Endothelial cell of umbilical vein (primary cell): Measurements from ENCODE around the gene PLEKHG1. TPM values are rescaled to one million over a fixed set of nuclear protein-coding genes. Genes with fewer than 3 reads are reported as not detected.

Experiments
- BruUV-seq: library from RNA; stranded (reverse); fragments of 400-500 nt; replicated peaks from 2 replicates; lab custom pipeline; 2021; lab: Mats Ljungman, UMichigan
- CTCF ChIA-PET: fragments of 300-600, 350-600 bp; sonication (Branson Sonifier 250); formaldehyde crosslinking; loops from one replicate; lab custom pipeline; 2021; ENCODE audit warnings: antibody characterized with exemption, inconsistent platforms; lab: Charles Lee
- POLR2A ChIA-PET: fragments of 300-600, 350-600 bp; sonication (Branson Sonifier 250); formaldehyde crosslinking; loops from one replicate; lab custom pipeline; 2021; ENCODE audit warnings: antibody characterized with exemption, inconsistent platforms; lab: Charles Lee
- DNase-seq: peaks from one replicate; pipeline ENCODE4 v3.0.0-alpha.2; 2011; ENCODE audit warnings: low read depth, low spot score
- FAIRE-seq: peaks from 2 replicates; lab custom pipeline; 2011; peaks lifted over from hg19 to GRCh38; lab: Jason Lieb, UNC
- H2AFZ ChIP-seq: 2 replicates; pipeline ENCODE4 v1.6.0; 2012; ENCODE audit warnings: low read depth, low read length, control low read depth, inconsistent platforms
- H3K27ac ChIP-seq: 2 replicates; pipeline ENCODE4 v1.5.1; 2011; ENCODE audit warnings: low read depth, mild to moderate bottlenecking, control low read depth, low read length, moderate library complexity; ENCODE audit not compliant: insufficient read depth
- H3K27me3 ChIP-seq, 2 experiments: 2 replicates each; pipeline versions ENCODE4 v1.6.0 to v1.6.1; 2011; ENCODE audit warnings: low read length in 2 of 2, mixed read lengths in 1 of 2; ENCODE audit not compliant: control insufficient read depth in 2 of 2, insufficient read depth in 2 of 2
- H3K36me3 ChIP-seq, 2 experiments: 2 replicates in 1 of 2; 3 replicates in 1 of 2; pipeline ENCODE4 v1.5.1; 2011; ENCODE audit warnings: low read length in 2 of 2, mild to moderate bottlenecking in 1 of 2, moderate library complexity in 1 of 2; ENCODE audit not compliant: control insufficient read depth in 2 of 2, insufficient read depth in 2 of 2; ENCODE audit errors: extremely low read depth in 1 of 2
- H3K4me1 ChIP-seq: 3 replicates; pipeline ENCODE4 v1.5.1; 2011; ENCODE audit warnings: mild to moderate bottlenecking, low read length; ENCODE audit not compliant: control insufficient read depth, insufficient read depth; ENCODE audit errors: extremely low read depth
- H3K4me2 ChIP-seq: 2 replicates; pipeline ENCODE4 v1.6.1; 2011; ENCODE audit warnings: low read length, control low read depth, mixed read lengths; ENCODE audit not compliant: insufficient read depth
- H3K4me3 ChIP-seq, 3 experiments: fragments of 200-600 bp in 1 of 3; sonication (generic), shearing (Covaris generic) in 1 of 3; replicated peaks in 1 of 3; 2 replicates each; pipeline ENCODE4 v1.5.1; 2011 to 2016; ENCODE audit warnings: control low read depth in 3 of 3, low read length in 3 of 3, mild to moderate bottlenecking in 2 of 3, inconsistent platforms in 1 of 3, low read depth in 1 of 3, moderate library complexity in 1 of 3; ENCODE audit not compliant: insufficient read depth in 1 of 3
- H3K79me2 ChIP-seq: 2 replicates; pipeline ENCODE4 v1.6.0; 2012; ENCODE audit warnings: low read length, inconsistent platforms; ENCODE audit not compliant: control insufficient read depth, insufficient read depth
- H3K9ac ChIP-seq: replicated peaks from 2 replicates; pipeline ENCODE3; 2011; ENCODE audit warnings: low read length, control low read depth; ENCODE audit not compliant: insufficient read depth; ENCODE audit errors: extremely low read depth
- H3K9me1 ChIP-seq: replicated peaks from 3 replicates; pipeline ENCODE4 v1.6.0; 2011; ENCODE audit warnings: mild to moderate bottlenecking, low read length; ENCODE audit not compliant: control insufficient read depth, insufficient read depth; ENCODE audit errors: extremely low read depth
- H3K9me3 ChIP-seq: replicated peaks from 2 replicates; pipeline ENCODE4 v1.5.1; 2012; ENCODE audit warnings: low read length, inconsistent platforms; ENCODE audit not compliant: control insufficient read depth, insufficient read depth
- H4K20me1 ChIP-seq: replicated peaks from 2 replicates; pipeline ENCODE3; 2011; ENCODE audit warnings: mild to moderate bottlenecking, low read length; ENCODE audit not compliant: control insufficient read depth, insufficient read depth; ENCODE audit errors: extremely low read depth
- EZH2 ChIP-seq: IDR thresholded peaks from 2 replicates; pipeline ENCODE4 v1.6.1; 2012; ENCODE audit warnings: borderline replicate concordance, low read depth, mild to moderate bottlenecking, moderate library complexity, low read length, inconsistent platforms; ENCODE audit not compliant: severe bottlenecking
- FOS ChIP-seq: IDR thresholded peaks from 2 replicates; pipeline ENCODE4 v1.6.1; 2011; ENCODE audit warnings: mild to moderate bottlenecking, low read length, moderate library complexity, borderline replicate concordance; ENCODE audit not compliant: insufficient read depth
- JUN ChIP-seq: IDR thresholded peaks from 2 replicates; pipeline ENCODE4 v1.6.1; 2011; ENCODE audit warnings: borderline replicate concordance, low read depth; ENCODE audit not compliant: insufficient read length, insufficient read depth
- MYC ChIP-seq: IDR thresholded peaks from one replicate; pipeline ENCODE4 v1.6.1; 2011; ENCODE audit warnings: mild to moderate bottlenecking, low read depth, low read length
- POLR2A ChIP-seq: IDR thresholded peaks from 2 replicates; pipeline ENCODE4 v1.6.1; 2012; ENCODE audit warnings: low read depth, mild to moderate bottlenecking, control low read depth, low read length
- POLR2AphosphoS5 ChIP-seq: IDR thresholded peaks from 2 replicates; pipeline ENCODE4 v1.6.1; 2012; ENCODE audit warnings: low read depth, mild to moderate bottlenecking, control low read depth, low read length, moderate library complexity; ENCODE audit not compliant: insufficient read depth
- dilution Hi-C: fragments of 300-500 bp; cut with MboI; formaldehyde crosslinking; loops from one replicate; pipeline ENCODE4 v1.15.0; 2019; ENCODE audit warnings: low sequenced_read_pairs; ENCODE audit not compliant: extremely low pct_ligation_motif_present
- intact Hi-C: fragments of 100-400 bp; cut with micrococcal nuclease; formaldehyde crosslinking; loops from one replicate; pipeline ENCODE4 v1.10.0; 2022
- polyA plus RNA-seq, 4 experiments: library from polyadenylated mRNA; depleted of rRNA in 3 of 4; stranded (reverse) in 3 of 4; unstranded in 1 of 4; fragments of >200 nt; gene quantifications; 2 replicates each; pipeline versions ENCODE4 v1.2.1 to v1.2.3, GENCODE V29; 2011 to 2012; ENCODE audit warnings: missing spikeins in 1 of 4
- total RNA-seq: library from RNA; stranded (reverse); gene quantifications from 2 replicates; pipeline ENCODE4 v1.2.3, GENCODE V29; 2021
- TF ChIP-seq, protein P1 (sequence below): IDR thresholded peaks from 2 replicates; pipeline ENCODE4 v1.6.1; 2011; ENCODE audit not compliant: insufficient read depth, insufficient read length

Gene PLEKHG1
- total and polyA plus RNA-seq, 2 donors (not counting 3 experiments of a cell fraction or from before 2014, with no cell fraction given), result 8.8 to 62.5 TPM

DNA sequence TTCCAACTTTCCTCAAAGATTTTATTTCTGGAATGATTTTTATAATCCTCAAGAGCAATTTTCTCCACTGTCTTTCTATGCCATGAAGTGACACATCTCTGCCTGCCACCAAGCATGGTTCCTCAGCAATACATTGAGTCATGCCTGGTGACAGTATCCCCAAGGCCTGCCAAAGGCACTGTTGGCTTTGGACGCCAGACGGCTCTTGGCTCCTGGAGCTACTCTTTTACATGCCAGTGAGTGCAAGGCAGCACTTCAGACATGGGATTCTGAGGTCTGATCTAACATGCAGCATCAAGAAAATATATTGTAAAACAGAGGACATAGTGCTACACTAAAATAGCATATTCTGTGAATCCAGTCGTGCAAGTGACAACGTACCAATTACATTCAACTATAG lies 20.1 kb upstream of the PLEKHG1 start:
- no TSS peak for BruUV-seq
- dilution Hi-C loops (no loop called here), intact Hi-C loops (no loop called here)
- Histone ChIP-seq H3K79me2 (no peaks in the 10 kb centered on the region), H4K20me1 (no peaks in the 10 kb centered on the region), H3K9me3 (no peaks in the 10 kb centered on the region), H2AFZ (no peak overlapping the region), H3K4me1 (no peaks in the 10 kb centered on the region), H3K36me3 (no peaks in the 10 kb centered on the region), H3K4me2 (no peak overlapping the region), H3K9ac (no peak overlapping the region), H3K27ac (no peak overlapping the region), H3K27me3 (no peaks in the 10 kb centered on the region), H3K9me1 (no peaks in the 10 kb centered on the region), H3K4me3 (no peak overlapping the region)
- TF ChIP-seq POLR2A (no peak), EZH2 (no peak), FOS (no peak), MYC (no peak), POLR2AphosphoS5 (no peak)
- TF ChIP-seq, protein P1, sequence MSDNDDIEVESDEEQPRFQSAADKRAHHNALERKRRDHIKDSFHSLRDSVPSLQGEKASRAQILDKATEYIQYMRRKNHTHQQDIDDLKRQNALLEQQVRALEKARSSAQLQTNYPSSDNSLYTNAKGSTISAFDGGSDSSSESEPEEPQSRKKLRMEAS, result no peak
- CTCF ChIA-PET, result interaction anchor here (1.2 kb wide), 2 partner anchors 9 to 18 kb away, joined by 3 read pairs; no protein-coding TSS in a partner anchor
- FAIRE-seq, result no peak
- DNase-seq, result no peak
- POLR2A ChIA-PET, result no interaction called here

DNA sequence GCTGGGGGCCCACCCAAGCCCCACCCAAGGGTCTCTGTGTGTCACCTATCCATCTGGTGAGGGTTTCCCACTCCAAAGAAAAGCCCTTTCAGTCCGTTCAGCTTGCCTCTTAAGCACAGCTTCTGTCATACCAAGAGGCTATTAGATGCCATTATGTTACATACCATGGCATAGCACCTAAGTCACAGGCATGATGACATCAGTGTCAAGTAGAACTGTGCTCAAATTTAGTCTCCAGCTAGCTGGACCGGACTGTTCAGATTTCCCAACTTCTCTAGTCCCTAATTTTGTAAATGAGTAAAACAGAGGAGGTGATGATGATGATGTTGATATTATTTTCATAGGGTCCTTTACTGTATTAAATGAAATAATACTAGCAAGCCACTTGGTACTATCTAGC lies 19.2 kb upstream of the PLEKHG1 start:
- Histone ChIP-seq H3K4me1 (no peaks in the 10 kb centered on the region), H3K9me1 (no peaks in the 10 kb centered on the region), H3K79me2 (no peaks in the 10 kb centered on the region), H3K27me3 (no peaks in the 10 kb centered on the region), H3K4me2 (no peak overlapping the region), H3K9ac (no peak overlapping the region), H4K20me1 (no peaks in the 10 kb centered on the region), H3K4me3 (no peak overlapping the region), H2AFZ (no peak overlapping the region), H3K27ac (no peak overlapping the region), H3K9me3 (no peaks in the 10 kb centered on the region), H3K36me3 (no peaks in the 10 kb centered on the region)
- no TSS peak for BruUV-seq
- CTCF ChIA-PET, result interaction anchor here (0.9 to 1.2 kb wide), 3 partner anchors 10 to 31 kb away, joined by 3 read pairs; no protein-coding TSS in a partner anchor
- dilution Hi-C loops (no loop called here), intact Hi-C loops (no loop called here)
- POLR2A ChIA-PET, result no interaction called here
- FAIRE-seq (no peak), DNase-seq (no peak)
- no peak for TF ChIP-seq JUN
- TF ChIP-seq, protein P1, result no peak
